ENCODE results near the gene RNU4-1. TPM values are rescaled to one million over a fixed set of nuclear protein-coding genes. Genes with fewer than 3 reads are reported as not detected.

RNU4-1 gene
- total RNA-seq, 2 donors from 2014 or later: under 0.01 TPM

DNA sequence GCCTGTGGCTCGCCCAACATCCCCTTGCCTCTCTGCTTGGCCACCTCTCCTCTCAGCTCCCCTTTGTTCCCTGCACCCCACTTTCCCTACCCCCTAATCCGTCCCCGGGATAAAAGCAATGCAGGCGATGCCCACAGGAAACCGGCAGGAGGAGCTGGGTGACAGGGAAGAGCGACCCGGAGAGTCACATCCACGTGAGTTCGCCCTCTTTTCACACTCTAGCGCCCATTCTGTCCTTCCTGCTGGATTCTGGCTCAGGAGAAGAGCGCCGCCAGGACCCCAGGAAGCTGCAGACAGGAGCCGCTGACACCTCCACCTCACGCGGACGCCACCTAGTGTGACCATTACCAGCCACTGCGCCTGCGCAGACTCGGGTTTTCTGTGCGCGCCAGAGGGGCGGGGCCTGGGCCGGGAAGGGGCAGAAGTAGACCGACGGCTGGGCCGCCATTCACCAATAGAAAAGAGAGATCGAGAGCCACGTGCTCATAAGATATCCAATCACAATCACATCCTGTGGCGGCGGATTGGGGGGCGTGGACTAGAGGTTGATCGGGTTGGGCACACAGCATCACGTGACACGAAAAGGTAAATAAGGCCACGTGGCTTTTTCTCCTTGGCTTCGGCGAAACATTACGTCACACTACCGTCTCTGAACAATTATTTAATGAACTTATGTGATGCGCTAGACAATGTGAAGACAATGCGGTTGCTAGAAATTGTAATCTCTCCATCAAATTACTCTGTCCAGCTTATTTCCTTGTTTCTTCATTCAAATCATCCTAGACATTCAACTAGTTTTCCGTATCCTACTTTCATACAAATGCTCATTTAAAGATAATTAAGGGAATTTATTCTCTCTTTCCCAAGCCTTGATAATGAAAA is 24.4 kb upstream of the RNU4-1 start:
- peak; percentile 86 for ATAC-seq
- intact Hi-C loops (cut with DNase I): no loop called here
- H3K36me3 ChIP-seq (replicated peaks in 1 of 2; ENCODE audit: insufficient read depth in 1 of 2, low read depth in 2 of 2): no peaks in the 10 kb centered on the region
- DNase-seq: peak; percentile 100
- peak overlapping the region; percentile 95 to 98 (median 98) for H3K27ac ChIP-seq
- H3K27me3 ChIP-seq: no peaks in the 10 kb centered on the region
- peak overlapping the region; percentile 18 to 19 for H3K4me3 ChIP-seq
- peaks cover 68% of the 10 kb centered on the region for H3K4me1 ChIP-seq
- TF ChIP-seq POLR2A (IDR thresholded peaks at IDR 0.05): peak; percentile 93 to 99 (median 99)
- TF ChIP-seq, protein P1, sequence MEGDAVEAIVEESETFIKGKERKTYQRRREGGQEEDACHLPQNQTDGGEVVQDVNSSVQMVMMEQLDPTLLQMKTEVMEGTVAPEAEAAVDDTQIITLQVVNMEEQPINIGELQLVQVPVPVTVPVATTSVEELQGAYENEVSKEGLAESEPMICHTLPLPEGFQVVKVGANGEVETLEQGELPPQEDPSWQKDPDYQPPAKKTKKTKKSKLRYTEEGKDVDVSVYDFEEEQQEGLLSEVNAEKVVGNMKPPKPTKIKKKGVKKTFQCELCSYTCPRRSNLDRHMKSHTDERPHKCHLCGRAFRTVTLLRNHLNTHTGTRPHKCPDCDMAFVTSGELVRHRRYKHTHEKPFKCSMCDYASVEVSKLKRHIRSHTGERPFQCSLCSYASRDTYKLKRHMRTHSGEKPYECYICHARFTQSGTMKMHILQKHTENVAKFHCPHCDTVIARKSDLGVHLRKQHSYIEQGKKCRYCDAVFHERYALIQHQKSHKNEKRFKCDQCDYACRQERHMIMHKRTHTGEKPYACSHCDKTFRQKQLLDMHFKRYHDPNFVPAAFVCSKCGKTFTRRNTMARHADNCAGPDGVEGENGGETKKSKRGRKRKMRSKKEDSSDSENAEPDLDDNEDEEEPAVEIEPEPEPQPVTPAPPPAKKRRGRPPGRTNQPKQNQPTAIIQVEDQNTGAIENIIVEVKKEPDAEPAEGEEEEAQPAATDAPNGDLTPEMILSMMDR (IDR thresholded peaks at IDR 0.05): peak; percentile 7 to 89 (median 54)
- no peaks in the 10 kb centered on the region for H3K9me3 ChIP-seq
- WGBS, 2 donors: 2% methylated on average over 33 to 42 of the region's 42 CpGs

DNA sequence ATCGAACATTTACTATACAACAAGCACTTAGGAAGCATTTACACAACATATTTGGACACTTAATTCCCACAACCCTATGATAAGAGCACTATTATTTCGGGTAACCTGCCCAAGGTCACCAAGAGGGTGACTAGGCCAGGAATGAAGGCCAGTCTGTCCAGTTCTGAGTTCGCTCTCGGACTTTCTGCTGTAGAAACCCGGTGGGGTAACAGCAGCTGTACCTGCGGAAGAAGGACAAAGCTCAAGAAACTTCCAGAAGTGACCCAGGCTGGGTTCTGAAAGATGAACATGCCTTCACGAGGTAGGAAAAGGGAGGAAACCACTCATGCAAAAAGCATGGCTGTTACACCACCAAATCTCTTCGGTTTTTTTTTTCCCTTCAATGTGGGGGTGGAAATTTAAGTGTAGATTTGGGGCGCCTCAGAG is 23.8 kb upstream of the RNU4-1 start:
- Histone ChIP-seq H3K27me3 (no peaks in the 10 kb centered on the region), H3K4me1 (peaks cover 61% of the 10 kb centered on the region), H3K4me3 (peak overlapping the region; percentile 18 to 19), H3K9me3 (no peaks in the 10 kb centered on the region), H3K36me3 (replicated peaks in 1 of 2; ENCODE audit: insufficient read depth in 1 of 2, low read depth in 2 of 2) (no peaks in the 10 kb centered on the region), H3K27ac (peak overlapping the region; percentile 95 to 98 (median 98))
- intact Hi-C loops (cut with DNase I): no loop called here
- peak; percentile 78 to 85 (median 80) for DNase-seq
- ATAC-seq: peak; percentile 45
- TF ChIP-seq, protein P1 (IDR thresholded peaks at IDR 0.05): peak in 1 of 7 experiments; percentile 3
- peak in 1 of 3 donors; percentile 40 for TF ChIP-seq POLR2A (IDR thresholded peaks at IDR 0.05)
- WGBS, 2 donors: 14 to 15% methylated on average over 9 of the region's 9 CpGs

DNA sequence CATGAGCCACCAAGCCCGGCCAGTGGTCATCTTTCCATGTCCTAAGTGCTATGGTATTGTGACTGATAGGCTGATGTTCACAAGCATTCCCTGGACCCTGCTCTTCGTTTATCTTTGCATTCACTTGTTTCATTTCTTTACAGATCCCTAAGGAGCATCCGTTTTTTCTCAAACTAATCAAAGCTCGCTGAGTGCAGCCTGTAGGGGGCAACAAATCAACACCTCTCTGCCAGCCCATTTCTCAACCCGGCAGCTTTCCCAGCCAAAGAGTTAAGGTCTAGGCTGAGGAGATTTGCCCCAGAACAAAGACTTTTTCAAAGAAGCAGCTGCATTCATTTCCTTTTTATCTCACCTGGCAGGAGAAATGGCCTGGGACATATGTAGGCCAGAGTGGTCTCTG is 21.2 kb upstream of the RNU4-1 start:
- WGBS, 2 donors: 56 to 62% methylated on average over 5 of the region's 5 CpGs
- intact Hi-C loops (cut with DNase I): no loop called here
- H3K27me3 ChIP-seq: no peaks in the 10 kb centered on the region
- H3K9me3 ChIP-seq: no peaks in the 10 kb centered on the region
- peak in 1 of 4 donors; percentile 63 for DNase-seq
- H3K4me3 ChIP-seq: no peak overlapping the region
- ATAC-seq: no peak
- no peaks in the 10 kb centered on the region for H3K36me3 ChIP-seq (replicated peaks in 1 of 2; ENCODE audit: insufficient read depth in 1 of 2, low read depth in 2 of 2)
- H3K27ac ChIP-seq: peak overlapping the region in 1 of 4 donors; percentile 1
- H3K4me1 ChIP-seq: peaks cover 37% of the 10 kb centered on the region
- TF ChIP-seq, protein P1 (IDR thresholded peaks at IDR 0.05): peak in 5 of 7 experiments; percentile 17 to 41 (median 33)
- TF ChIP-seq POLR2A (IDR thresholded peaks at IDR 0.05): no peak

DNA sequence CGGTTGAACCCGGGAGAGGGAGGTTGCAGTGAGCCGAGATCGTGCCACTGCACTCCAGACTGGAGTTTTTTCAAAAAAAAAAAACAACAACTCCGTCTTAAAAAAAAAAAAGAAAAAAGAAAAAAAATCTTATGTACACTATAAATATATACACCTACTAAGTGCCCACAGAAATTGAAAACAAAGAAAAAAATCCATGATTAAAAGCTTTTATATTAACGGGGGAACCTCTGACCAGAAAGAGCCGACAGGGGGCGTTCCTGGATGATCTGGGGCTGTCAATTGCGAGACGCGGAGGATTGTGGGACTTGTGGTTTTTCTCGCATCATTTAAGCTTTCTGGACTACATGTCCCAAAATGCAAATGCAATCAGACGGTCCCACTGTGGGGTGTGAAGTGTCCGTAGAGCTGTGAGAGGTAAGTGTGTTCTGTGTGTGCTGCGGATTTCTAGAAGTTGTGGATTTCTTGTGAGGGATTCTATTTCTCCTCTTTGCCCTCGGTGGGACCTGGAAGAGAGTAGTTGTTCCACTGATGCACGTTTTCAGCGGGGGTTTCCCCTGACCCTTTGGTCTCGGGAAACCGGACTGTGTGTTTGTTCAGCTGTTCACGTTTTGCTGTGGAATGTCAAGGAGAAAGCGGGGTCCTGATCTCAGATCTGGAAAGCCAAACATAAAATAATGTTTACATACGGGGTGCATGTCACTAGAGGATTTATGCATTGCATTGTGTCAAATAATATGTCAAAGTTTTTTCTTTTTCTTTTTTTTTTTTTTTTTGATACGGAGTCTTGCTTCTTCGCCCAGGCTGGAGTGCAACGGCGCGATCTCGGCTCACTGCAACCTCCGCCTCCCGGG is 9.2 kb upstream of the RNU4-1 start, which contains the start of gene SIRT4:
Gene SIRT4, plus strand, starts transcription at position 360 of the 854 bp plus-strand sequence. CDS start 1,241 bp downstream, outside the sequence.
- peaks cover 18% of the 10 kb centered on the region for H3K4me1 ChIP-seq
- peak in 2 of 3 donors; percentile 33 to 35 for TF ChIP-seq POLR2A (IDR thresholded peaks at IDR 0.05)
- TF ChIP-seq, protein P1 (IDR thresholded peaks at IDR 0.05): peak; percentile 71 to 89 (median 82)
- peak within 1 kb of the TSS in 1 of 2 donors; percentile 23 for H3K4me3 ChIP-seq
- ATAC-seq (peak; percentile 96), DNase-seq (peak; percentile 91 to 95 (median 93))
- H3K36me3 ChIP-seq (replicated peaks in 1 of 2; ENCODE audit: insufficient read depth in 1 of 2, low read depth in 2 of 2): no peaks in the 10 kb centered on the region
- intact Hi-C loops (cut with DNase I): no loop called here
- no peaks in the 10 kb centered on the region for H3K27me3 ChIP-seq
- H3K27ac ChIP-seq: peak within 1 kb of the TSS; percentile 62 to 85 (median 78)
- no peaks in the 10 kb centered on the region for H3K9me3 ChIP-seq
- WGBS, 2 donors: 3 to 5% methylated on average over 31 of the region's 31 CpGs

All from body of pancreas (tissue), 4 donors.